HG02798 (cell line): ENCODE results near the gene CERS6.

ENCODE experiments used
- ATAC-seq: cut with Tn5 transposase; IDR thresholded peaks from one replicate; pipeline ENCODE4 v1.9.1; 2021; ENCODE audit warnings: mild to moderate bottlenecking; ENCODE audit not compliant: unreplicated experiment, poor library complexity

Gene CERS6

GRCh38 chr2:168802859-168803725 is 347.0 kb downstream of the CERS6 start:
- ATAC-seq = no peak

GRCh38 chr2:168804214-168804613 is 348.1 kb downstream of the CERS6 start:
- no peak for ATAC-seq

- no peak for ATAC-seq
Observed at GRCh38 chr2:168805615-168806014, 349.5 kb downstream of the CERS6 start.

GRCh38 chr2:168809537-168809936 is 353.5 kb downstream of the CERS6 start:
- ATAC-seq = no peak

- ATAC-seq = no peak
Observed at GRCh38 chr2:168810235-168810634, 354.2 kb downstream of the CERS6 start.

- no peak for ATAC-seq
Observed at GRCh38 chr2:168811696-168812095, 355.6 kb downstream of the CERS6 start.

GRCh38 chr2:168814046-168814445 is 358.0 kb downstream of the CERS6 start:
- ATAC-seq = no peak

- ATAC-seq = no peak
Observed at GRCh38 chr2:168814939-168815907, 359.2 kb downstream of the CERS6 start.

GRCh38 chr2:168816369-168816768 is 360.3 kb downstream of the CERS6 start:
- ATAC-seq = no peak

- ATAC-seq = no peak
Observed at GRCh38 chr2:168819050-168819715, 363.1 kb downstream of the CERS6 start.

GRCh38 chr2:168819829-168820489 is 363.9 kb downstream of the CERS6 start:
- no peak for ATAC-seq

- no peak for ATAC-seq
Observed at GRCh38 chr2:168821577-168821976, 365.5 kb downstream of the CERS6 start.

GRCh38 chr2:168821992-168822391 is 365.9 kb downstream of the CERS6 start:
- ATAC-seq = no peak
